Keratinocyte (primary cell): Measurements from ENCODE around the gene LINGO1.

Source experiments
- CTCF ChIP-seq, 3 experiments: IDR thresholded peaks in 1 of 3; conservative IDR thresholded peaks in 1 of 3; optimal IDR thresholded peaks in 1 of 3; 2 replicates in 2 of 3; 3 replicates in 1 of 3; pipeline versions ENCODE3 to v1.5.1; 2011; ENCODE audit warnings: low read length in 3 of 3, mild to moderate bottlenecking in 3 of 3, moderate library complexity in 2 of 3, control low read depth in 1 of 3, inconsistent platforms in 1 of 3; ENCODE audit not compliant: insufficient read depth in 2 of 3; ENCODE audit errors: extremely low read depth in 1 of 3
- EZH2 ChIP-seq: IDR thresholded peaks from one replicate; pipeline ENCODE4 v1.6.1; 2012; ENCODE audit warnings: inconsistent platforms, mild to moderate bottlenecking, low read length, moderate library complexity

- TF ChIP-seq CTCF (optimal IDR thresholded peaks at IDR 0.05 in 1 of 3, IDR thresholded peaks at IDR 0.05 in 1 of 3, conservative IDR thresholded peaks at IDR 0.05 in 1 of 3; ENCODE audit: extremely low read depth in 1 of 3, insufficient read depth in 2 of 3, low read length in 3 of 3): no peak
- no peak for TF ChIP-seq EZH2
Measured at GRCh38 chr15:77591968-77592613, 40.6 kb downstream of the LINGO1 start.
